Measurements from ENCODE around the gene HDAC9. TPM values are rescaled to one million over a fixed set of nuclear protein-coding genes. Genes with fewer than 3 reads are reported as not detected.

Gene HDAC9
- total RNA-seq, 1 experiment from 2014 or later = 22.6 TPM

DNA sequence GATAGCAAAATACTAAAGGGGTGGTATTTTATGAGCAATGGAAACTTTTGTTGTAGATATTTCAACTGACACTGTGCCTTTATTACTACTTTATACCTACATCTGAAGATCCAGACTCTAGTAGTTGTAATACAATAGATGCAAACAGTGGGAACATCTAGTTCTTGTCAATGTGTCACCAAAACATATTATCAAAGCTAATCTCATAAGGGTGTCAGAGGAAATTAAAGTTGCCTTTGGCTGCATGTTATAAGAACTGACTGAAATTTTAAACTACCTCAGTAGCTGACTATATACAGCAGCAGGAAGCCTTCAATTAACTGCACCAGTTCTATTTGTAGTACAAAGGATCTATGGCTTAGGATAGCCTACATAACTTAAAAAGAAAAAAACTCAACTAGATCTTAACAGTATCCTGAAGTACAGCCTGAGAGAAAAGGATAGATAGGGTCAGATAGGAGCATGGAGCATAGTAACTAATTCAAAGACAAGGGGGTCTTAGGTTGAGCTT lies 30.9 kb downstream of the HDAC9 start:
- DNase-seq (ENCODE audit: low read depth) = no peak

- no peak for DNase-seq (ENCODE audit: low read depth)
Measured at GRCh38 chr7:18529239-18529638, 33.7 kb downstream of the HDAC9 start.

GRCh38 chr7:18530224-18531179 lies 35.0 kb downstream of the HDAC9 start:
- no peak for DNase-seq (ENCODE audit: low read depth)

- DNase-seq (ENCODE audit: low read depth) = no peak
Measured at GRCh38 chr7:18531539-18531938, 36.0 kb downstream of the HDAC9 start.

DNA sequence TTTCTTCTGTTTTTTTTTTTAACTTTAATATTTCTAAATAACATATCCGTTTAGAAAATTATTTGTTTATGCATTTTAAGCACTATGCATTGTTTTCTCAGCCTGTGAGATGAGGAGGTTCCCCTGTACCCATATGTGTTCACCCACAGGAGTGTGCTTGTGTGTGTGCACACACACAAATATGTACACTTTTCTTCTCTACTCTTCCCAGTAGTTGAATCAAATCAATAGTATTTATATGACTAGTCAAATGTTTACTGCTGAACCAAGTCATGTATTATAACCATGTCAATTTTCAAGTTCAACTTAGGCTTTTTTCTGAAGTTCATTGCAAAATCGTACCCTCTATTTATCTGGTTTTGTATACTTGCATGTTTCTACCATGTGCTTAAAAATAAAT lies 37.3 kb downstream of the HDAC9 start:
- DNase-seq (ENCODE audit: low read depth) = no peak

DNA sequence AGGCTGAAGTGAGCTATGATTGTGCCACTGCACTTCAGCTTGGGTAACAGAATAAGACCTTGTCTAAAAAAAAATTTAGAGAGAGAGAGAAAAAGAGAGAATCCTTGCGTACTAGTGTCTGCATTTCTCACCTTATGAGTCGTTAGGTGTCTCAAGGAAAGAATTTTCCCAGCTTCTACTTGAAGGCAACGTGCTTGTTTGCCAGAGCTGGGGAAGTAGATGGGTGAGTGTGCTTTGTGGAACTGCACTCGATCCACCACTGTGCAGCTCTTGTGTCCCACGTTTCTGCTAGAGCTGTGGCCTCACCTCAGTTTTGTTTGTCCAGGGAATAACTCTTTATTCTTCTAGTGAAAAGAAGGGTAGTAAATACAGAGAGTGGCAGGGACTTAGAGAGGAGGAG lies 38.9 kb downstream of the HDAC9 start:
- DNase-seq (ENCODE audit: low read depth) = no peak

DNA sequence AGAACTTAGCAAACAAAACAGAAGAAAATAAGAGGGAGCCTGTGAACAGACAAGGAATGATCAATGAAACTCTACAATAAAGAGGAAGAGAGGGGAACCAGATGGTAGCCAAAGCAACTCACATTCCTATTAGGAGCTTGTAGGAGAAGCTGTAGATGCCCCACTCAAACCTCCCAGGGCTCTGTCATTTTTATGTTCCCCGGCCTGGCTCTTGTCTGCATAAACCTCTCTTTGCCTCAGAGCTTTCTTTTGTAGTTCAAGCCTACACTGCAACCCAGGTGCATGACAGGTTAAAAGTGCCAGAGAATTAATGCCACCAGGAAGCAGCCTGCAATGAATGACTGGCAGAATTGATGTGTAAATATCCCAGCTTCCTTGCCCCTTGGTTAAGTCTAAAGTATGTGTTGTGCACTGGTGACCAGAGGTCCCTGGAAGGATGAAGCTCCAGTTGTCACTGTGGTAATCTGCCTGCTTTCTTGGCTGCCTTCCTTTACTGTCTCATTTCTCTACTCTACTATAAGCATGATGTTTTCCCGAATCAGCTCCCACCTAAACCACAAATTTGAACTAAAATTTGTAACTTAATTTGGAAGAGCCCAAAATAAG lies 40.4 kb downstream of the HDAC9 start:
- DNase-seq (ENCODE audit: low read depth) = no peak

- no peak for DNase-seq (ENCODE audit: low read depth)
Measured at GRCh38 chr7:18536486-18536885, 40.9 kb downstream of the HDAC9 start.

- no peak for DNase-seq (ENCODE audit: low read depth)
Measured at GRCh38 chr7:18538554-18539250, 43.2 kb downstream of the HDAC9 start.

- no peak for DNase-seq (ENCODE audit: low read depth)
Measured at GRCh38 chr7:18540396-18540795, 44.8 kb downstream of the HDAC9 start.

- peak; percentile 51 for DNase-seq (ENCODE audit: low read depth)
Measured at GRCh38 chr7:18541181-18541870, 45.8 kb downstream of the HDAC9 start.

DNA sequence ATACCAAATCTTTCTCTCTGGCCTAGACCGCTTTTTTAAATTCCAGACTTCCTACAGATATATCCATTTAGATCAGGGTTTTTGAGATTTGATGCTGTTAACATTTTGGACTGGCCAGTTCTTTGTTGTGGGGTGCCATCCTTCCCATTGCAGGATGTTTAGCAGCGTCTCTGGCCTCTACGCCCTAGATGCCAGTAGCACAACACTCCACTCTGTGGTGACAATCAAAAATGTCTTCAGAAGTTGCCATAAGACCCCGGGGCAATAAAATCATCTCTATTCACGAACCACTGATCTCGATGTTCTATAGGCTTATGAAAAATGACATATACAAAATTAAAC lies 46.3 kb downstream of the HDAC9 start:
- no peak for DNase-seq (ENCODE audit: low read depth)

DNA sequence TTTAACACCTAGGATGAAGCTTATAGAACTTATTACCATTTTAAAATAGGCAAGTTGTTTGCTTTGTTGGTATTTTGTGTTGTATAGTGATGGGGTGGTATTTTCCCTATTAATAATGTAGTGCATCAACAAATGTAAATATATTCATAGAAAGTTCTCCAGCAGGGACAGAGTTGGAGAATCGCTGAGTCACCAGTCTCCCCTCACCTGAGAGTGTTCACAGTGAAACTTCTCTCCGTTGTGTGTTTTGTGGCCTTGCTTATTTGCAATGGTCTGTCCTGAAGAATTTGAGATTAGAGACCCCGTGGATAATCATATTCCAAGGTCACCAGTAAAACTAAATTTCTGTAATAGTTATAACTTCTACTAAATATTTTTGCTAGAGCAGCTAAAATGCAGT lies 51.0 kb downstream of the HDAC9 start:
- no peak for DNase-seq (ENCODE audit: low read depth)

- no peak for DNase-seq (ENCODE audit: low read depth)
Measured at GRCh38 chr7:18547509-18548187, 52.1 kb downstream of the HDAC9 start.

DNA sequence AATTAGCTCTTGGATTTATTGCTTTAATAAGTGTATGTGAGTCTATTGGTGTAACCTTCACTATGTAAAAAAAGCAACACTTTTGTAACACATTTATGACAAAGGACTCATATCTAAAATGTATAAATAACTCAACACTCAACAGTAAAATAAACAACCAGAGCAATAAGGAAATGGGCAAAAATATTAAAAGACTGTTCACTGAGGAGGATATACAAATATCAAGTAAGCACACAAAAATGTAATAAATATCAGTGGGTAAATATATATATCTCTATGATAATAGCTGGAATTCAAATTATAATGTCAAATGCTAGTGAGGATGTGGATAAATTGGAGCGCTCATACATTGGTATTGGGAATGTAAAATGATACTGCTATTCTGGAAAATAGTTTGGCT lies 53.0 kb downstream of the HDAC9 start:
- no peak for DNase-seq (ENCODE audit: low read depth)

- DNase-seq (ENCODE audit: low read depth) = no peak
Measured at GRCh38 chr7:18550574-18550973, 55.0 kb downstream of the HDAC9 start.

DNA sequence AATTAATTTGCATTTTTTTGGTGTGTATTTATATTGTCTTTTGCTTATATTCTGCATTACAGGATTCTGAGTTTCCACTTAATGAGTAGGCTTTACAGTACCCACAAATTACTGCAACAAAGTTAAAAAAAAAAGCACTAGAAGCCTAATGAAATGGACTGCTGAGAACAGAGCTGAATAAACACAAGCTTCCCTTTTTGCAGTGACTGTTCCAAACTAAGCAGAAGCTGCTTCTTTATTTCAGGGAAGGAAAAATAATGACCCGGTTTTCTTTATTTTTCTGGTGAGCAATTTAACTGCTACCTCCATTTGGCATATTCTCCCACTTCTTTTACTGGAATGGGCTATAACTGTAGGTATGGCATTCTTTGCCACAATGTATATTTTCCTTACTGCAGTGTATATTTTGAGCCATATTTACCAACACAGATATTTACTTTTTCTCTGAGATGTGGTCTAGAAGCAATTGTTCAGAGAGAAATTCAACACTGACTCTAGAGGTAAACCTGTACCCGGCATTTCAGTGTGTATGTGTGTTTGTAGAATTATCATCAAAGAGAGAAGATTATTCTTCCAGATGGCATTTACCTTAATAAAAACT lies 56.9 kb downstream of the HDAC9 start:
- DNase-seq (ENCODE audit: low read depth) = no peak

- DNase-seq (ENCODE audit: low read depth) = peak; percentile 65
Measured at GRCh38 chr7:18552943-18553604, 57.5 kb downstream of the HDAC9 start.

- DNase-seq (ENCODE audit: low read depth) = no peak
Measured at GRCh38 chr7:18553605-18554003, 58.1 kb downstream of the HDAC9 start.

- no peak for DNase-seq (ENCODE audit: low read depth)
Measured at GRCh38 chr7:18555120-18555519, 59.6 kb downstream of the HDAC9 start.

All from Daoy (cell line).